Measurements from ENCODE around the gene ENTPD3. TPM values are rescaled to one million over a fixed set of nuclear protein-coding genes. Genes with fewer than 3 reads are reported as not detected.

Gene ENTPD3
- total RNA-seq, 2 donors from 2014 or later = 0.22 to 0.37 TPM

GRCh38 chr3:40397912-40398311, 10.9 kb downstream of the ENTPD3 start:
- Mint-ChIP-seq H3K27me3 (ENCODE audit: insufficient read depth) (no peaks in the 10 kb centered on the region), H3K36me3 (ENCODE audit: low read depth) (no peaks in the 10 kb centered on the region), H3K4me3 (no peak overlapping the region), H3K27ac (no peak overlapping the region), H3K9me3 (no peaks in the 10 kb centered on the region), H3K4me1 (no peaks in the 10 kb centered on the region)
- Histone ChIP-seq H3K9me3 (ENCODE audit: control insufficient read depth, low read length) (no peaks in the 10 kb centered on the region), H3K27me3 (ENCODE audit: control insufficient read depth, insufficient read depth, low read length, poor library complexity, severe bottlenecking) (peaks cover 1% of the 10 kb centered on the region), H3K27ac (ENCODE audit: low read depth, low read length) (no peak overlapping the region), H3K9ac (ENCODE audit: extremely low read depth, low read length, poor library complexity, severe bottlenecking) (no peak overlapping the region), H3K36me3 (ENCODE audit: control insufficient read depth, insufficient read depth, low read length) (no peaks in the 10 kb centered on the region), H3K4me1 (ENCODE audit: control insufficient read depth, insufficient read depth, low read length) (no peaks in the 10 kb centered on the region), H3K4me3 (ENCODE audit: low read length) (no peak overlapping the region)
- 79% methylated on average over 4 of the region's 4 CpGs; no CpG with 5 or more reads in 1 of the 2 experiments for WGBS, 2 experiments (ENCODE audit: insufficient coverage in 1 of 2, insufficient read length in 1 of 2)
- DNase-seq = no peak
- TF ChIP-seq CTCF (conservative IDR thresholded peaks at IDR 0.05) = no peak

GRCh38 chr3:40398346-40398745, 11.4 kb downstream of the ENTPD3 start:
- 69 to 100% methylated on average over 1 to 3 of the region's 3 CpGs for WGBS, 2 experiments (ENCODE audit: insufficient coverage in 1 of 2, insufficient read length in 1 of 2)
- Histone ChIP-seq H3K4me3 (ENCODE audit: low read length) (no peak overlapping the region), H3K4me1 (ENCODE audit: control insufficient read depth, insufficient read depth, low read length) (no peaks in the 10 kb centered on the region), H3K36me3 (ENCODE audit: control insufficient read depth, insufficient read depth, low read length) (no peaks in the 10 kb centered on the region), H3K27me3 (ENCODE audit: control insufficient read depth, insufficient read depth, low read length, poor library complexity, severe bottlenecking) (no peaks in the 10 kb centered on the region), H3K9ac (ENCODE audit: extremely low read depth, low read length, poor library complexity, severe bottlenecking) (no peak overlapping the region), H3K9me3 (ENCODE audit: control insufficient read depth, low read length) (no peaks in the 10 kb centered on the region), H3K27ac (ENCODE audit: low read depth, low read length) (no peak overlapping the region)
- no peaks in the 10 kb centered on the region for H3K36me3 Mint-ChIP-seq (ENCODE audit: low read depth)
- no peak for TF ChIP-seq CTCF (conservative IDR thresholded peaks at IDR 0.05)
- H3K4me1 Mint-ChIP-seq = no peaks in the 10 kb centered on the region
- no peaks in the 10 kb centered on the region for H3K27me3 Mint-ChIP-seq (ENCODE audit: insufficient read depth)
- H3K27ac Mint-ChIP-seq = no peak overlapping the region
- no peak for DNase-seq
- no peak overlapping the region for H3K4me3 Mint-ChIP-seq
- no peaks in the 10 kb centered on the region for H3K9me3 Mint-ChIP-seq

- no peak for TF ChIP-seq CTCF (conservative IDR thresholded peaks at IDR 0.05)
- DNase-seq = no peak
- 89 to 94% methylated on average over 2 of the region's 2 CpGs for WGBS, 2 experiments (ENCODE audit: insufficient coverage in 1 of 2, insufficient read length in 1 of 2)
- Mint-ChIP-seq H3K9me3 (no peaks in the 10 kb centered on the region), H3K4me1 (no peaks in the 10 kb centered on the region), H3K4me3 (no peak overlapping the region), H3K27me3 (ENCODE audit: insufficient read depth) (no peaks in the 10 kb centered on the region), H3K27ac (no peak overlapping the region), H3K36me3 (ENCODE audit: low read depth) (no peaks in the 10 kb centered on the region)
- H3K27ac ChIP-seq (ENCODE audit: low read depth, low read length) = no peak overlapping the region
- H3K4me1 ChIP-seq (ENCODE audit: control insufficient read depth, insufficient read depth, low read length) = no peaks in the 10 kb centered on the region
- H3K36me3 ChIP-seq (ENCODE audit: control insufficient read depth, insufficient read depth, low read length) = no peaks in the 10 kb centered on the region
- no peaks in the 10 kb centered on the region for H3K27me3 ChIP-seq (ENCODE audit: control insufficient read depth, insufficient read depth, low read length, poor library complexity, severe bottlenecking)
- no peak overlapping the region for H3K9ac ChIP-seq (ENCODE audit: extremely low read depth, low read length, poor library complexity, severe bottlenecking)
- H3K4me3 ChIP-seq (ENCODE audit: low read length) = no peak overlapping the region
- no peaks in the 10 kb centered on the region for H3K9me3 ChIP-seq (ENCODE audit: control insufficient read depth, low read length)
These were observed 17.7 kb downstream of the ENTPD3 start for GRCh38 chr3:40404591-40405198.

Measured in endodermal cell (in vitro differentiated cells).